GM19043 (cell line): ENCODE data around the gene OR6P1.

Experiments used
- ATAC-seq: cut with Tn5 transposase; IDR thresholded peaks from one replicate; pipeline ENCODE4 v1.9.1; 2021; ENCODE audit warnings: low read depth; ENCODE audit not compliant: unreplicated experiment

OR6P1 gene

GRCh38 chr1:158570480-158570879, at the start of gene OR6P1:
Gene OR6P1, minus strand, starts transcription at chr1:158570580. Its CDS starts 6,976 bp downstream, at chr1:158563604.
- ATAC-seq, result no peak

DNA sequence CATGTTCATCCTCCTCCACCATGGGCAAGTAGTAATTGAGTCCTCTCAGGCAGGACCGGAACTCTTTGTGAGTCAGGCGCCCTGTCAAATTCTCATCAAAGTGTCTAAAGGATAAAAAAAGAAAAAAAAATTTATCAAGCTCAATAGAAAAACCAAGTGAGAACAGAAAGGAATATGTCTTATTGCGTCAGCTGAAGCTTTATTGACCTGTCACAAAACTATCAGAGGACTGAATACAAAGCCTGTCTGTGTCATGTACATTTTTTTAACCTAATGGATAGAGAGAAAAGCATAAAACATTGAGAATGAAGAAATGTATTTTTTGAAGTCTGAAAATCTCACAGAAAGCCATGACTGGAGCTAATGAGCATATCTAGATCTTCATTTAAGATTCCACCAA, 43.4 kb upstream of the OR6P1 start:
- ATAC-seq, result no peak

- no peak for ATAC-seq
These were observed 41.5 kb upstream of the OR6P1 start for GRCh38 chr1:158611916-158612315.

DNA sequence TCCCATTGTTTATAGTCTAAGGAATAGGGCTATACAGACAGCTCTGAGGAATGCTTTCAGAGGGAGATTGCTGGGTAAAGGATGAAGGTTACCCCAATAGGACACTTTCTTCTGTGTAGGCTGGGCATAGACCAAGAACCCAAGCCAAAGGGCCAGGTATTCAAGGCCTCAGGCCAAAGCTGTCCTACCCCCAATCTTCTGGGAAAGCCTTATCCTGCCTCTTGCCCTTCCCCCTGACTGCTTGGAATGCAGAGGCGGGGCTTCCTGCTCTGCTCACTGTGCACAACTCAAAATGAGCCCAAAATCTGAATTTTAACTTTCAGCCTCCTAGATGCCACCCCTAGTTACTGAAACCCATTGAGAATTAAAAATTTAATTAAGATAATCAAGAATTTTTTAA, 36.9 kb upstream of the OR6P1 start:
- ATAC-seq, result no peak

GRCh38 chr1:158604968-158605367, 34.6 kb upstream of the OR6P1 start, which contains the start of gene OR10Z1:
Gene OR10Z1, plus strand, starts transcription at chr1:158605268. Its CDS starts 1,171 bp downstream, at chr1:158606439.
- no peak for ATAC-seq

DNA sequence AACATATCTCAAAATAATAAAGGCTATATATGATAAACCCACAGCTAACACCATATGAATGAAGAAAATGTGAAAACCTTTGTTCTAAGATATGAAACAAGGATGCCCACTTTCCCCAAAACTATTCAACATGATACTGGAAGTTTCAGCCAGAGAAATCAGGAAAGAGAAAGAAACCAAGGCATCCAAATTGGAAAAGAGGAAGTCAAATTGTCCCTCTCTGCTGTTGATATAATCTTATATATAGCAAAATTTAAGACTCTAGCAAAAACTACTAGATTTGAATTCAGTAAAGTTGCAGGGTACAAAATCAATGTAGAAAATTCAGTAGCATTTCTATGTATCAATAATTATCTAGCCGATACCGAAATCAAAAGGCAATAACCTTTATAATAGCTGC, 30.4 kb upstream of the OR6P1 start:
- no peak for ATAC-seq

DNA sequence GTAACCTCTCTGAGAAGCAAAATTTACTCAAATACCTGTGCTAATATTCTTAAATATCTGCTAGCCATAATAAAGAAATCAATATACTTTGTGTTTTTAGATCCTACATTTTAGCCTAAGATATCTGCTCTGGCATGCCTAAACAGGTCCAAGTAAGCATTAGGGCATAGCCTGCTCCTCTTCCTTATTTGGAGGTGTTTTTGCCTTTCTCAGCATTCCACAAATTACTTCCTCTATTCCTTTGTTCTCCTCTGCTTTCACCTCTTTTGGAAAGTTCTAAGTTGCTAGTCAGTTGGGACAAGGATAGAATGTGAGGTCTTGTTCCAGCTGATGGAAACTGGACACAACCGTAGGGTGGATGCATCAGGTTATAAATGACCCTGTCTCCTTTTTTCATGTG, 16.6 kb upstream of the OR6P1 start:
- no peak for ATAC-seq

GRCh38 chr1:158583962-158584361, 13.6 kb upstream of the OR6P1 start:
- no peak for ATAC-seq

GRCh38 chr1:158579733-158580132, 9.4 kb upstream of the OR6P1 start, which contains the start of gene OR10X1:
Gene OR10X1, minus strand, starts transcription at chr1:158579899. Its CDS starts 0 bp downstream, at chr1:158579899.
- ATAC-seq, result no peak

- no peak for ATAC-seq
These were observed 7.2 kb upstream of the OR6P1 start for GRCh38 chr1:158577561-158577960.

GRCh38 chr1:158572226-158572625, 1.8 kb upstream of the OR6P1 start:
- ATAC-seq, result no peak

DNA sequence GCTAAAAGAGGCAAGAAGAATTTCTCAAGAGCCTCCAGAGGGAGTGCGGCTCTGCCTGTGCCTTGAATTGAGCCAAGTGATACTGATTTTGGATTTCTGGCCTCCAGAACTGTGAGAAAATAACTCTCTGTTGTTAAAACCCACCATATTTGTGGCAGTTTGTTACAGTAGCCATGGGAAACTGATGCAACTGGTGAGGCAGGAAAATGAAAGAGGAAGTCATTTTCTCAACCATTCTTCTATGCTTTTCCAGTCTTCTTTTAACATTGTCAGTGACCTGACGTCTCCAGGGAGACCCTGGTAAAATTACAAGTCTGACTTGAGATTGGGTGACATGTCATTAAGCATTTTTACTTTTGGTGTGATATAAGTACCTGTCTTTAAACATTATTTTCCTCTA, 5.8 kb downstream of the OR6P1 start:
- no peak for ATAC-seq

DNA sequence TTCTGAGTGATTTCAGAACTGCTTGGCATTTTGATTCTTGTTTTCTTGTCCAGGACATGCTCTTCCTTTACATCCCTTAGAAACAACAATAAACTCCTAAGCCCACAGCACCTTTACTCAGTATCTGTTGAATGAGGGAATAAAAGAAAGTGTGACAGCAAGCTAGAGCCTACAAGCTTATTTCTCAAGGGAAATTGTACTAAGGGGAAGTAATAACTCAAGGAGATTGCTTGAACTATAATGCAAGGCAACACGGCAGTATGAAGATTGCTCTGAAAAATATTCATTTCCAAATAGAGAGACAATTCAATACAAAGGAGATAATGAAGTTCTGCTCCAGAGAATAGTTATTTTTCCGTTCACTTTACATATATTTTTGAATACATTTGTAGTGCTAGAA, 6.5 kb downstream of the OR6P1 start:
- ATAC-seq, result no peak

DNA sequence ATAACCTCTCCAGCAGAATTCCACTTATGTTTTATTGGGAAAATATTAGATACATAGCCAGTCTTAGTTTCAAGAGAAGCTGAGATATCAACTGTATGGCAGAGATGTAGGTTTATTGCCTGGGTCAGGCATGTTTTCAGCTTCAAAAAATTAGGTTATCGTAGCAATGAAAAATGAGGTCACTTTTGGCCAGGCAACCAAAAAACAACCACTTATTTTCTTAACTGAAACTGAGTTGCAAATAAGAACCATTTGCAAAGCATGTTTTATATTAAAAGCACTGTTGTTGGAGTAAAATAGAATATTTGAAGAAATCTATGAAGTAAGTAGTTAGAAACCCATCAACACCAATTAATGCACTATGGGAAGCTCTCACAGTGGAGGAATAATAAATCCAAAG, 10.7 kb downstream of the OR6P1 start:
- no peak for ATAC-seq

- ATAC-seq, result no peak
These were observed 16.0 kb downstream of the OR6P1 start, which contains the start of gene OR6Y1 for GRCh38 chr1:158554352-158554751. Gene OR6Y1, minus strand, starts transcription at chr1:158554405. Its CDS starts 6,300 bp downstream, at chr1:158548105.

- ATAC-seq, result no peak
These were observed 18.1 kb downstream of the OR6P1 start for GRCh38 chr1:158552296-158552695.

DNA sequence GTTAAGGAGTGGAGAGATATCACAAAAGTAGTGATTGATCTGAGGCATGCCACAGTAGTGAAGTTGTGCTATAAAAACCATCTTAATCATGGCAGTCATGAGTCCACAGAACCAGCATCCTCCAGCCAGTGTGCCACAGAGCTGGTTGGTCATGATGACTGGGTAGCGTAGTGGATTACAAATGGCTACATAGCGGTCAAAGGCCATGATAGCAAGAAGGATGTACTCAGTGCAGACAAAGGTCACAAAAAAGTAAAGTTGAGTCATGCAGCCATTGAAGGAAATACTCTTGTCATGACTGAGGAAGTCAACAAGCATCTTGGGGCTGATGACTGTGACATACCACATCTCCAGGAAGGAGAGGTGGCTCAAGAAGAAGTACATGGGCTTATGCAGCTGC, 22.8 kb downstream of the OR6P1 start:
- ATAC-seq, result no peak

DNA sequence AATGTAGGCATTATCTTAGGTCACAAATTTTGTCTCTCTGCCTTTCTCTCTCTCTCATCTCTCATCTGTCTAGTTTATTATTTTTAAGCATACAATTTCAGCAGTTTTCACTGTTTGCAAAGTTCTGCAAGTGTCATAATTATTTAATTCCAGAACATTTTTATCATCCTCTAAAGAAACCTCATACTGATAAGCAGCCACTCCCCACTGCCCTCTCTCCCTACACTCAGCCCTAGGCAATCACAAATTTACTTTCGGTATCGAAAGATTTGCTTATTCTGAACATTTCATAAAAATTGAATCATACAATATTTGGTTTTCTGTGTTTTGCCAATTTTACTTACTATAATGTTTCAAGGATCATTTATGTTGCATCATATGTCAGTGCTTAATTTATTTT, 32.8 kb downstream of the OR6P1 start:
- ATAC-seq, result no peak

DNA sequence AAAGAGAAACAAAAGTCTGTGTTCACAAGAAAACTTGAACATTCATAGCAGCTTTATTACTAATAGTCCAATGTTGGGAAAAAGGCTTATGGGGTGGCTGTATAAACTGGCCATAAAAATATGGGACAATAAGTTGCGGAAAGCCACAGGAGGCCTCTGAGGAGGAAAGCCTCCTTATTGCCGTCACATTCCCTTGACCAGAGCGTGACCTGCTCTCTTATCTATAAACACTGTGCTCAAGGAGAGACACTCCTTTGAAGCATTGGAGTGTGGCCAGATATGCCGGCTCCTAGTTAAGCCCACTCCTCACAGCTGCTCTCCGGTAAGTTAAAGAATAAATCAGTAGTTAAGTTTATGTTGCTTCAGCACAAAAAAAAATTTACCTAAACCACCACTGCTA, 35.9 kb downstream of the OR6P1 start:
- no peak for ATAC-seq

DNA sequence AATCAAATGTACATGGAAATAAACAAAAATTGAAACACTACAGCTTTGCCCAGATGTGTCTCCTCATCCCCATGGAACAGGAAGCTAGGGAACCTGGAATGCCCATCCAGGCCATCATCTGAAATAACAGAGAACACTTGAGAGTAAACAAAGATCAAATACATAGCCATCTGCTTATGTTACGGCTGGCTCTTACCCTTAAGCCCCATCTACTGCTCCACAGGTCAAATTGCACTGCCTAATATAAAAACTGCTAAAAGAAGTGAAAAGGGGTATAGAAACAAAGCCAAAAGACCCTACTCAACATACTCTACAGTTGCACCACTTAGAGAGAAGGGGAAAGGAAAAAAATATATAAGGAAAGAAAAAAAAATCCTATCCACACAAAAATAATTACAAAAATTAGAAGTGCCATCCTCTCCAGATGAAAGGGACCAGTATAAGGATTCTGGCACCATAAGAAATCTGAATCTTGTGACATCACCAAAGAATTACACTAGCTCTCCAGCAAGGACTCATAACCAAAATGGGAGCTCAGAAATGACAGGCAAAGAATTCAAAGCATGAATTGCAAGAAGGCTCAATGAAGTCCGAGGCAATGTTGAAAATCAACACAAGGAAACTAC, 43.1 kb downstream of the OR6P1 start:
- ATAC-seq, result no peak

DNA sequence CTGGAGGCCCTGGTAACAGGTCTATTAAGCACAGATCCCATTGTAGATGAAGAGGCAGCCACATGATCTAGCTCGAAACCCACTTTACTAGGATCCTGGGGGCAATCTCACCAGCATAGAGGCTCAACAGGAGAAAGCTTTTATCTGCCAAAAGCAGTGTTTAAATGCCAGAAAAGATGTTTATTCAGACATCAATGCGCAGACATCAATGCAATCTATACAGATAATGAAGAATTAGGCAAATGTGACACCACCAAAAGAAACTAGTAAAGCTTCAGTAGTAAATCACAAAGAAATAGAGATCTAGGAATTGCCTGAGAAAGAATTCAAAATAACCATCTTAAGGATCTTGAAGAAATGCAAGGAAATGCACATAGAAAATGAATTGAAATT, 48.7 kb downstream of the OR6P1 start:
- no peak for ATAC-seq

DNA sequence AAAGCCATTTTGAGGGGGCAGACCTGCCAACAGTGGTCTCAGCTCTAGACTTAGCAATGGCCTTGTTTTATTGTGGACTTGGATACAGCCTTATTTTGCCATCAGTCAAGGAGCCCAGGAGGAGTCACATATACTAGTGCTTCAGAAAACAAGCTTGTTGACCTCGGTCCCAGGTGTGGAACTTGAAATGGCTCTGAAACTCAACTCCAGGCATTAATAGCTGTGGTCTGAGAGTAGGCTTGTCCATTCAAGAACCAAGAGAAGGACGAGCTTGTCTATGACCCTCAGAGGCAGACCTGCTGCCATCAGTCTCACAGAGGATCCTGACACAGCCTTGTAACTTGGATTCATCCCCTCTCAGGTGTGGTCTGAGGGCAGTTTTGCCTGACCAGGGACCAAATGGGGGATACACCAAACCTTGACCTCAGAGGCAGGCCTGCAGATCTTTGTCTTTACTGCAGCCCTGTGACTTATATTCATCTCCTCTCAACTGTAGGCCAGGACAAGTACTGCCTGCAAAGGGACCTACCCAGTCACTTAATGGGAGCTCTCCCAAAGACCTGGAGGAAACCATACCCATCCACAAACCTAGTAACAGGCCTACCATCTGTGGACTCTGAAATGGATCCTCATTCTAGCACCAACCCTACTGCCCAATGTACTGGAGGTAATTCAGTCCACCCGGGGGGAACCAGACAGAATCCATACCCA, 49.3 kb downstream of the OR6P1 start:
- ATAC-seq, result no peak
